Measurements from ENCODE around the gene OR1L6. TPM values are rescaled to one million over a fixed set of nuclear protein-coding genes. Genes with fewer than 3 reads are reported as not detected.

The OR1L6 gene, protein sequence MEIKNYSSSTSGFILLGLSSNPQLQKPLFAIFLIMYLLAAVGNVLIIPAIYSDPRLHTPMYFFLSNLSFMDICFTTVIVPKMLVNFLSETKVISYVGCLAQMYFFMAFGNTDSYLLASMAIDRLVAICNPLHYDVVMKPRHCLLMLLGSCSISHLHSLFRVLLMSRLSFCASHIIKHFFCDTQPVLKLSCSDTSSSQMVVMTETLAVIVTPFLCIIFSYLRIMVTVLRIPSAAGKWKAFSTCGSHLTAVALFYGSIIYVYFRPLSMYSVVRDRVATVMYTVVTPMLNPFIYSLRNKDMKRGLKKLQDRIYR
- total RNA-seq (2021; fragmentation: NEBNext Ultra II Directional; extraction: Animal tissue kit (Norgen Biotek cat#: 25700)) (not detected in 2 replicates), polyA plus RNA-seq (2011; rRNA removed) (not detected in 2 replicates), polyA minus RNA-seq (2011; rRNA and poly(A)+ RNA removed) (not detected in 2 replicates)
- not detected for polyA plus RNA-seq (2011; cell fraction: cytosol; rRNA removed)
- polyA plus RNA-seq (2011; cell fraction: nucleus; rRNA removed), result not detected
- not detected in 4 replicates for polyA plus RNA-seq (2012, experiment 1 of 2)
- not detected for polyA plus RNA-seq (2012, experiment 2 of 2)
- polyA plus RNA-seq (2013, experiment 1 of 2), result not detected
- polyA plus RNA-seq (2013, experiment 2 of 2), result not detected
- polyA minus RNA-seq (2011; cell fraction: cytosol; rRNA and poly(A)+ RNA removed), result not detected
- polyA minus RNA-seq (2011; cell fraction: nucleus; rRNA and poly(A)+ RNA removed), result not detected
- long read RNA-seq, experiment 1, result 0 reads
- long read RNA-seq, experiment 2, result 0 reads

DNA sequence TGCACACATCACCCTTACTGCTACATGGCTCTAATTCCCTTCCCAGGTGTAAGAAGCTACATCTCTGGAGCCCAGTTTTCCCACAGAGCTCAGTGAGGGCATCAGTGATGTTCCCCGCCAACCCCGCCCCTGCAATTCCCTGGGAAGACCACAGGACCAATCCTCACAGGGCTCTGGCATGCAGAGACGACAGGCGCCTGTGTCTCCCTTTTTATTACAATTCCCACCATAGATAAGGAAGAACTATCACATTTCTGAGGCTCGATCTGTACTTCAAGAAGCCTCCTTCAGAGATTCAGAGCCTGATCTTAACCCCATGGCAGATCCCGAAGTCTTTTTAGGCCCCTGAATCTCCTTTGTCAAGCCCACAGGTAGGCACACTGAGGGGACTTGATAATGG, at the start of gene OR1L6:
TSS of gene OR1L6 (plus strand) at position 301 of the 400 bp plus-strand sequence. CDS start 7,545 bp downstream, outside the sequence.
- Histone ChIP-seq H3K27me3 (replicated peaks in 1 of 4; ENCODE audit: control insufficient read depth in 3 of 4, extremely low read depth in 1 of 4, insufficient read depth in 3 of 4, low read length in 3 of 4) (no peaks in the 10 kb centered on the region), H4K20me1 (replicated peaks in 1 of 2; ENCODE audit: control insufficient read depth in 1 of 2, insufficient read depth in 2 of 2, low read length in 2 of 2) (no peaks in the 10 kb centered on the region), H3K79me1 (ENCODE audit: low read depth, low read length) (no peaks in the 10 kb centered on the region), H3K4ac (replicated peaks; ENCODE audit: insufficient read length, low read depth, low read length) (no peak within 1 kb of the TSS), H2BK5ac (ENCODE audit: low read depth, low read length) (no peak within 1 kb of the TSS), H3K18ac (ENCODE audit: extremely low read depth, low read length) (no peak within 1 kb of the TSS), H4K5ac (ENCODE audit: insufficient read length, low read depth, low read length) (no peak within 1 kb of the TSS), H2BK20ac (ENCODE audit: low read length) (no peak within 1 kb of the TSS), H2BK12ac (ENCODE audit: low read depth, low read length) (no peak within 1 kb of the TSS), H2BK15ac (ENCODE audit: low read length) (no peak within 1 kb of the TSS), H3K23ac (ENCODE audit: insufficient read length) (no peak within 1 kb of the TSS), H3K4me1 (replicated peaks in 1 of 4; ENCODE audit: control insufficient read depth in 3 of 4, insufficient read depth in 4 of 4, low read length in 3 of 4) (no peaks in the 10 kb centered on the region), H3K56ac (replicated peaks; ENCODE audit: insufficient read length, low read depth, low read length) (no peak within 1 kb of the TSS), H3K9me3 (ENCODE audit: insufficient read depth in 2 of 2, low read depth in 1 of 2, low read length in 1 of 2) (peaks cover 53% of the 10 kb centered on the region in 2 experiments), H3K79me2 (ENCODE audit: control insufficient read depth in 1 of 2, insufficient read depth in 2 of 2, low read length in 2 of 2) (no peaks in the 10 kb centered on the region), H3K4me3 (ENCODE audit: extremely low read depth in 1 of 4, insufficient read depth in 2 of 4, low read depth in 3 of 4, low read length in 4 of 4) (no peak within 1 kb of the TSS), H3K27ac (ENCODE audit: low read depth, low read length) (no peak within 1 kb of the TSS), H3K9ac (replicated peaks in 1 of 4; ENCODE audit: extremely low read depth in 1 of 4, low read depth in 3 of 4, low read length in 3 of 4) (no peak within 1 kb of the TSS), H4K8ac (ENCODE audit: extremely low read depth, insufficient read depth, low read length) (no peak within 1 kb of the TSS), H3K4me2 (ENCODE audit: insufficient read depth in 1 of 2, low read depth in 2 of 2, low read length in 2 of 2) (no peak within 1 kb of the TSS), H3K36me3 (ENCODE audit: control insufficient read depth in 2 of 4, insufficient read depth in 4 of 4, low read length in 3 of 4) (no peaks in the 10 kb centered on the region), H2AFZ (ENCODE audit: low read length) (no peak within 1 kb of the TSS), H4K91ac (replicated peaks; ENCODE audit: insufficient read length, low read length) (no peak within 1 kb of the TSS), H2AK5ac (ENCODE audit: low read depth, low read length) (no peak within 1 kb of the TSS), H3K23me2 (ENCODE audit: low read depth, low read length) (no peaks in the 10 kb centered on the region; the same call in 1 of the 2 replicates), H2BK120ac (replicated peaks; ENCODE audit: low read depth, low read length) (no peak within 1 kb of the TSS), H3K14ac (ENCODE audit: insufficient read length) (no peak within 1 kb of the TSS)
- ChIA-PET POLR2A (ENCODE audit: partially characterized antibody) (no interaction called here), CTCF (ENCODE audit: partially characterized antibody) (no interaction called here)
- FAIRE-seq (no peak), DNase-seq (ENCODE audit: low read depth in 1 of 2, low spot score in 2 of 2) (no peak)
- WGBS, 2 experiments (ENCODE audit: extremely low coverage in 1 of 2, insufficient coverage in 1 of 2, insufficient read length in 1 of 2, insufficient replicate concordance in 2 of 2, low coverage in 1 of 2, low lambda C conversion rate in 2 of 2, missing lambda C conversion rate in 1 of 2), result 80% methylated on average over 6 of the region's 6 CpGs; no CpG with 5 or more reads in 1 of the 2 experiments
- TF ChIP-seq SP2 (IDR thresholded peaks at IDR 0.05; ENCODE audit: low read length), result no peak
- TF ChIP-seq, protein P1, sequence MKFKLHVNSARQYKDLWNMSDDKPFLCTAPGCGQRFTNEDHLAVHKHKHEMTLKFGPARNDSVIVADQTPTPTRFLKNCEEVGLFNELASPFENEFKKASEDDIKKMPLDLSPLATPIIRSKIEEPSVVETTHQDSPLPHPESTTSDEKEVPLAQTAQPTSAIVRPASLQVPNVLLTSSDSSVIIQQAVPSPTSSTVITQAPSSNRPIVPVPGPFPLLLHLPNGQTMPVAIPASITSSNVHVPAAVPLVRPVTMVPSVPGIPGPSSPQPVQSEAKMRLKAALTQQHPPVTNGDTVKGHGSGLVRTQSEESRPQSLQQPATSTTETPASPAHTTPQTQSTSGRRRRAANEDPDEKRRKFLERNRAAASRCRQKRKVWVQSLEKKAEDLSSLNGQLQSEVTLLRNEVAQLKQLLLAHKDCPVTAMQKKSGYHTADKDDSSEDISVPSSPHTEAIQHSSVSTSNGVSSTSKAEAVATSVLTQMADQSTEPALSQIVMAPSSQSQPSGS (IDR thresholded peaks at IDR 0.05; ENCODE audit: low read length), result no peak
- TF ChIP-seq, protein P2, sequence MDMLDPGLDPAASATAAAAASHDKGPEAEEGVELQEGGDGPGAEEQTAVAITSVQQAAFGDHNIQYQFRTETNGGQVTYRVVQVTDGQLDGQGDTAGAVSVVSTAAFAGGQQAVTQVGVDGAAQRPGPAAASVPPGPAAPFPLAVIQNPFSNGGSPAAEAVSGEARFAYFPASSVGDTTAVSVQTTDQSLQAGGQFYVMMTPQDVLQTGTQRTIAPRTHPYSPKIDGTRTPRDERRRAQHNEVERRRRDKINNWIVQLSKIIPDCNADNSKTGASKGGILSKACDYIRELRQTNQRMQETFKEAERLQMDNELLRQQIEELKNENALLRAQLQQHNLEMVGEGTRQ (IDR thresholded peaks at IDR 0.05; ENCODE audit: low read length), result no peak

Measured in H1 (cell line).